A549 (cell line): Measurements from ENCODE around the gene MPI.

Experiments
- JUNB ChIP-seq: fragments of >200 bp; sonication (Bioruptor Twin); formaldehyde crosslinking; IDR thresholded peaks from 2 replicates; pipeline ENCODE4 v1.6.1; 2016
- NR3C1 ChIP-seq: fragments of >200 bp; sonication (Bioruptor Twin); formaldehyde crosslinking; IDR thresholded peaks from 3 replicates; pipeline ENCODE4 v1.6.1; 2017
- POLR2A ChIP-seq: IDR thresholded peaks from 2 replicates; pipeline ENCODE4 v1.6.1; 2012; ENCODE audit warnings: mild to moderate bottlenecking, low read length
- ZSCAN20 ChIP-seq: fragments of 250-450 bp; sonication (Bioruptor Pico); IDR thresholded peaks from 2 replicates; pipeline ENCODE4 v1.8.0; 2022; ENCODE audit warnings: mild to moderate bottlenecking, moderate library complexity
- TF ChIP-seq, protein P1 (sequence below): fragments of >200 bp; sonication (Bioruptor Twin); formaldehyde crosslinking; IDR thresholded peaks from 3 replicates; pipeline ENCODE4 v1.5.1; 2016

DNA sequence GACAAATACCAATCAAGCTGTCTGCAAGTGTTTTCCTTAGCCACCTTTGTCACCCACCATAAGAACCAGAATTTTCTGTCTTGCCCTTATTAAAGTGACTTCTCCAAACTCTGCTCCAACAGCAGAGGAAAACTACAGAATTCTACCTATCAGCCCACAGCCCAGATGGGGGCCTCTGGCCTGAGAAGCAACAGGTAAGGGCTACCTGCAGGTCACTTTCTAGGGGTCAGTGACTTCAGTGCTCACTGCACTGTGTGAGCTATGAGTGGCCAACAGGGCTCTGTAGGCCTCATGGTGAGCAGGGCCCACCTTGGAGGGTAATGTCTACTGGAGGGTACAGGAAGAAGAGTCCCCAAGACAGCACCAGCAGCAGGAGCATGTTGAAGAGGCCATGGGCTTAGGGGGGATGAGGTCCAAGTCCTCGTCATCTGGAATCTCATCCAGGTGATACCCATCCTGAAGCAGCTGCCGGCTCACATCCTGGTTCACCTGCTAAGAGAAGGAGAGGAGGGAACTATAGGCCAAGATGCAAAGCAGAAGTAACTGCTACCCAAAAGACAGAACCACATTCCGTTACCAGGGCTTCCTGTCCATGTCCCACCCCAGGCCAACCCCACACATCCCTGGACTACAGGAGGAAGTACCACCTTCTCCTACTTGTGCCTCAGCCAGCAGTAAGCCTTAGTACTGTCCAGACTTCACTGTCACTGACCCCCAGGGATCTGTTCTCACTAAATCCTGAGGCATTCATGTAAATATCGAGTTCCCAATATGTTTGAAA is 12.6 kb downstream of the MPI start:
- TF ChIP-seq NR3C1 (no peak), JUNB (no peak), ZSCAN20 (CRISPR knock-in tag) (no peak), POLR2A (no peak)
- TF ChIP-seq, protein P1, sequence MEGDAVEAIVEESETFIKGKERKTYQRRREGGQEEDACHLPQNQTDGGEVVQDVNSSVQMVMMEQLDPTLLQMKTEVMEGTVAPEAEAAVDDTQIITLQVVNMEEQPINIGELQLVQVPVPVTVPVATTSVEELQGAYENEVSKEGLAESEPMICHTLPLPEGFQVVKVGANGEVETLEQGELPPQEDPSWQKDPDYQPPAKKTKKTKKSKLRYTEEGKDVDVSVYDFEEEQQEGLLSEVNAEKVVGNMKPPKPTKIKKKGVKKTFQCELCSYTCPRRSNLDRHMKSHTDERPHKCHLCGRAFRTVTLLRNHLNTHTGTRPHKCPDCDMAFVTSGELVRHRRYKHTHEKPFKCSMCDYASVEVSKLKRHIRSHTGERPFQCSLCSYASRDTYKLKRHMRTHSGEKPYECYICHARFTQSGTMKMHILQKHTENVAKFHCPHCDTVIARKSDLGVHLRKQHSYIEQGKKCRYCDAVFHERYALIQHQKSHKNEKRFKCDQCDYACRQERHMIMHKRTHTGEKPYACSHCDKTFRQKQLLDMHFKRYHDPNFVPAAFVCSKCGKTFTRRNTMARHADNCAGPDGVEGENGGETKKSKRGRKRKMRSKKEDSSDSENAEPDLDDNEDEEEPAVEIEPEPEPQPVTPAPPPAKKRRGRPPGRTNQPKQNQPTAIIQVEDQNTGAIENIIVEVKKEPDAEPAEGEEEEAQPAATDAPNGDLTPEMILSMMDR, result no peak
